NK-92 (cell line): ENCODE data around the gene AOC1.

Source experiments
- DNase-seq: peaks from one replicate; lab custom pipeline; 2025; ENCODE audit not compliant: unreplicated experiment; lab: John Stamatoyannopoulos, UW

Gene AOC1

GRCh38 chr7:150831851-150832250, 20.5 kb upstream of the AOC1 start:
- no peak for DNase-seq

DNA sequence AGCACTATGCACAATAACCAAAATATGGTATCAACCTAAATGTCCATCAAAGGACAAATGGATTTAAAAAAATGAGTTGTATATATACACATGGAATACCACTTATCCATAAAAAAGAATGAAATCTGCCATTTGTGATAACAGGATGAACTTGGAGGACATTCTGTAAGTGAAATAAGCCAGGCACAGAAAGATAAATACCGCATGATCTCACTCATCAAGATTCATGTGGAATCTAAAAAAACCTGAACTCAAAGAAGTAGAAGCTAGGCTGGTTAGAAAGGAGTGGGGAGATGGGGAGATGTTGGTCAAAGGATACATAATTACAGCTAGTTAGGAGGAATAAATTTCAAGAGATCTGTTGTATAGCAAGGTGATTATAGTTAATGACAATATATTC, 17.3 kb upstream of the AOC1 start:
- DNase-seq = no peak

- no peak for DNase-seq
Measured at GRCh38 chr7:150835702-150836280, 16.5 kb upstream of the AOC1 start.

GRCh38 chr7:150838965-150839650, 13.2 kb upstream of the AOC1 start:
- no peak for DNase-seq

GRCh38 chr7:150842018-150842417, 10.3 kb upstream of the AOC1 start:
- no peak for DNase-seq

DNA sequence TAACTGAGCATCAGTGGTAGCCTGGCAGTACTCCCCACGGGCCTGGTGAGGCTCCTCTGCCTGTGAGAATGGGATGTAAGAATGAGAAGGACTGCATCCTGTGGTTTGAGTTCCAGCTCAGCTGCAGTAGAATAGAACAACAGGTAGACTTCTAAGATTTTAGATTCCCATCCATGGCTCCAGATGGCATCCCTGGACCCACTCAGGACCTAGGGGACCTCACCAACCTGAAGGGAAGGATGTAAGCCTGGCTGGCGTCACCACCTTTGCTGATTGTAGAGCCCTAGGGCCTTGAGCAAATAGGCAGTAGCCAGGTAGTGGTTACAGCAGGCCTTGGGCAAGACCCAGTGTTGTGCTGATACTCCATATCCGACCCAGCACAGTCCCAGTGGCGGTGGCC, 9.6 kb upstream of the AOC1 start:
- DNase-seq = no peak

DNA sequence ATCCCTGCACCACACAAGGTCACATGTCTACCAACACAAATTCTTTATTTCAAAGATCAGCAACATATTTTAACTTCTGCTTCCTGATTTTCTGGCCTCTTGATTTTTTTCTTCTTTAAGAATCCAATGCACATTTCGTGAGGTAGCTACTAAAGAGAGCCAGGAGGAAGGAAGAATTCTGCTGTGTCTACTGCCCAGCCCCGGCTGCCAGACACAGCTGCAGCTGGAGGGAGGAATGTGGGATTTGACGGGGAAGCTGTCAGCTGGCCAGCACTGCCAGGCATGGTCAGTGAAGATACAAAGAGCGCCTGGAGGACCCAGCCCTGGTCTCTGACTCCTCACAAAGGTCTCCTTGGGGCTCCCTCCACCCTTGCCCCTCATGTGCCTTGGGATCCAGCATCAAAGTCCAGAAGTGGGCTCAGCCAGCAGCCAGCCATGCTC, 6.9 kb upstream of the AOC1 start:
- DNase-seq = no peak

GRCh38 chr7:150846291-150847115, 5.8 kb upstream of the AOC1 start:
- no peak for DNase-seq

- no peak for DNase-seq
Measured at GRCh38 chr7:150847536-150847935, 4.8 kb upstream of the AOC1 start.

DNA sequence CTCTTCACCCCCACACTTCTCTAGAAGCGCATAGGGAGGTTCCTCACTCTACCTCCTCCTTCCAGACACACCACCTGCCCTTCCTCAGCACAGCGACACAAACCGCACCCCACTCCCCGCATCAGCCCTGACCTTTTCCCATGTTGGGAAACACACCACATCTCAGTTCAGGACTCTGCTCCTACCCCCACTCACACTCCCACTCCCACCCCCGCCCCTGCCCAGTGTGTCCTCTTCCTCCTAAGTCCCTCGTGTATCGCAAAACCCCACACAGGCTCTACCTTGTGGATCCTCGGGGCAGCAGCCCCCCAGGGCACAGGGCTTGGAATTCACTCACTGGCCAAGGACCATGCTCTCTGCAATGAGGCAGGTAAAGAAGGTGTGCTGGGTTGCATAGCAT, 4.2 kb upstream of the AOC1 start:
- no peak for DNase-seq

GRCh38 chr7:150848561-150849115, 3.7 kb upstream of the AOC1 start:
- no peak for DNase-seq

- no peak for DNase-seq
Measured at GRCh38 chr7:150849204-150849775, 3.0 kb upstream of the AOC1 start.

DNA sequence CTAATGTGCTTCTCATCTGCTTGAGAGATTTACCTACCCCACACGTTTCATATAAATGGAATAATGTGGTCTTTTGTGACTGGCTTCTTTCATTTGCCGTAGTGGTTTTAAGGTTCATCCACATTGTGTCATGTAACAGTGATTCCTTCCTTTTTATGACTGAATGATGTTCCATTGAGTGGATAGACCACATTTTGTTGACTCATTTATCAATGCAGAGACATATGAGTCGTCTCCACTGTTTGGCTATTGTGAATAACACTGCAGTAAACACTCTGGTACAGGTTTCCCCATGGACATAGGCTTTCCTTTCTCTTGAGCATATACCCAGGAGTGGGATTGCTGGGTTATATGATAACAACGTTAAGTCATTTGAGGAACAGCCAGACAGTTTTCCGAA, 2.0 kb upstream of the AOC1 start:
- DNase-seq = no peak

DNA sequence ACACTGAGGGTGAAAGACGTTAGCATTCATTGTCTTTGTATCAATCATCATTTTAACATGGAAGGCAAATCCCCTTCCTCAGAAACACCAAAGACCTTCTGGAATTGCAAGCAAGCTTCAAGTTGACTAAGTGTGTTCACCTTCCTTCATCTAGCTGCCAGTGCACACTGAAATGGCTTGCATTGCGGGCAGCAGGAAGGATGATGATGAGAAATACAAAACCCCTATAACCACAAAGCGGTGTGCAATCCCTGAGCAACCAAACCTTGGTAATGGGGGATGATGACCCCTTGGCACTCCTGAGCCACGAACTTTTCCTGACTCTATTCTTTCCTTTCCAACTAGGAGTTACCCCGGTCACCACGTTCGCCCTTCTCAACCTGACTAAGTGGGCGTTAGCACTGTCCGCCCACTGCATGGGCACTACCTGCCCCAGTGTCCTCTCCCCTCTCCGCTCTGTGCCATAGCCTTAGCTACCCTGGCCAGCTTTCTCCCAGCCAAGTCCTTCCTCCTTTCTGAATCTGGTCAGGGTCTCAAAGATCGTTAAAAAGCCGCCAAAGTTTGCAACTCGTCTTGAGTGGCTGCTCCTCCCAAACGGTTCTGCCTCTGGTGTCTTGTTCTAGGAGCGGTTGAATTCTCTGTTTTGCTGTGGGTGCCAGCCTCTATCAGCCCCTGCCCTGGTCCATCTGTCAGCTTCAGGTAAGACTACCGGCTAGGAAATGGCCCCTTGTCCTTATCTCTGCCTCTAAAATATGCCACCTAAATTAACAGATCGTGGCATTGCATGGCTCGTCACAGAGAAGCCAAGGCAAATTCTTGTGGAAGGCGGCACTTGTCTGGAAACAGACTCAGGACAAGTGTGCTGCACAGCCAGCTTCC, 586 bp upstream of the AOC1 start:
- DNase-seq = no peak

GRCh38 chr7:150854066-150855000, 2.0 kb downstream of the AOC1 start:
- DNase-seq = no peak

- no peak for DNase-seq
Measured at GRCh38 chr7:150855046-150855445, 2.7 kb downstream of the AOC1 start.

DNA sequence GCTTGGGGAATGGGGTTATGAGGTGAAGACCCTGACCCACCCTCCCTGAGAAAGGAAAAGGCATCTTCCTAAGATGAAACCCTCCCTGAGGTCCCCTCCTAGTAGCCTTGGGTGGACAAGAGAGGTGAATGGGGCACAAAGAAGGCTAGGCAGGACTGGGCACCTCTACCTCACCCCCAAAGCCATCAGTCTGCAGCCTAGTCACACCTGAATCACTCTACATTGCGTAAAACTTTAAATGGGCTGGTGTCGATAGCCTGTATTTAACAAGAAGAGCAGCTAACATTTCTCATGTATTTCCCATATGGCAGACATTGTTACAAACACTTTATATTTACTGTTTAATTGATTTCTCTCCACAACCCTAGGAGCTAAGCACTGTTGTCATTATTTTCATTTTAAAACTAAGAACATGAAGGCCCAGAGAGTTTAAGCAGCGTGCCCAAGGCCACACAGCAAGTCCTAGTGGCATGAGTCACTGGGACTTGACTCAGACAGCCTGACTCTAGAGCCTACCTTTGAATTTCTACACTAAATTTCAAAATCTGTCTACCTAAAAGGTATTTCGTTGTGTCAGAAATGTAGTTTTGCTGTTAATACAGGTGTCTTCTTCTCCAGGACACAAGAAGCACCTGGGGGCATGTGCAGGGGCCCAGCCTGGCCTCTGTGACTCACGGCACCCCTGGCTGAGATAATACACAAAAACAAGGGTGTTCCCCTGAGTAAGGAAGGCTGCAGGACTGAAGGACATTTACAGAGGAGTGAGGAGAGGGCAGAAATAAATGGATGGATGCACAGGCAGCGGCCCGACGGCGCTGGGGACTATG, 3.4 kb downstream of the AOC1 start:
- no peak for DNase-seq
